Measurements from ENCODE around the gene PLD4.

PLD4 gene

DNA sequence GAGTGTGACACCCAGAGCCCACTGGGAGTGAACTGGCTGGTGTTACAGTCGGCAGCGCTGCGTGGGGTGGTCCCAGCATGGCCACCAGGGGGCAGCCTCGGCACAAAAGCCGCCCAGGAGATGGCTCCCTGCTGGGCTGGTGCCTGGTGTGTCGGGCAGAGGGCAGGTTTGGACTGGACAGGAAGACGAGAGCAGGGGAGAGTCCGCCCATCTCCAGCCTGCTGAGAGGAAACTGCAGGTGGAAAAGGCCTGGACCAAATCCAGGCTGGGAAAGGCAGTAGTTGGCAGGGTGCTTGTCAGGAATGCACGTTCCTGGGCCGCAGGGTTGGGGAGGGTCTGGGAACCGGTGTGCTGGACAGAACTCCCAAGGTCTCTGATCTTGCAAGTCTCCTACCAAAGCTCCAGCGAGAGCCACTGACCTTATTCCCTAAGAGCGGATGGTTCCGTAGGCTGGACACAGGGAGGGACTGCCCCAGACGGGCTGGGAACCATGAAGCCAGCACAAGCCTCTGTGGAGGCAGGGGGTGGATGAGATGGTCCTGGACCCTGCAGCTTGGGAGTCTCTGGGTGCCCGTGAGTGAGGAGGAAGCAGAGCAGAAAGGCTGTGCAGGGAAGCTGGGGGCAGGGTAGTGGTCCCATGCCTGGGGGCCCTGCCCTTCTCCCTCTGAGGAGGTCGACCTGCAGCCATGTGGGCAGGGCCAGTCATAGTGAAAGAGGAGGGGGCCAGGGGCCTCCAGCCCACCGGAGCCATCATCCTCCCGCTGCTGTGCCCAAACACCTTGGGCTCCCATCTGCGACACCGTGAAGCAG lies 51.7 kb downstream of the PLD4 start:
- Histone ChIP-seq H3K36me3 (ENCODE audit: insufficient read depth, low read length) (no peaks in the 10 kb centered on the region), H3K27me3 (ENCODE audit: insufficient read depth, low read length) (peaks cover 42% of the 10 kb centered on the region), H3K4me1 (ENCODE audit: insufficient read depth, low read length) (peaks cover 13% of the 10 kb centered on the region; the same call in 1 of the 2 replicates), H3K4me3 (ENCODE audit: low read length) (no peak overlapping the region), H3K9me3 (ENCODE audit: insufficient read depth, low read depth, low read length) (no peaks in the 10 kb centered on the region), H3K27ac (ENCODE audit: low read depth, low read length) (no peak overlapping the region), H3K9ac (ENCODE audit: low read depth, low read length) (no peak overlapping the region)
- WGBS, result 57% methylated on average over 21 of the region's 21 CpGs

DNA sequence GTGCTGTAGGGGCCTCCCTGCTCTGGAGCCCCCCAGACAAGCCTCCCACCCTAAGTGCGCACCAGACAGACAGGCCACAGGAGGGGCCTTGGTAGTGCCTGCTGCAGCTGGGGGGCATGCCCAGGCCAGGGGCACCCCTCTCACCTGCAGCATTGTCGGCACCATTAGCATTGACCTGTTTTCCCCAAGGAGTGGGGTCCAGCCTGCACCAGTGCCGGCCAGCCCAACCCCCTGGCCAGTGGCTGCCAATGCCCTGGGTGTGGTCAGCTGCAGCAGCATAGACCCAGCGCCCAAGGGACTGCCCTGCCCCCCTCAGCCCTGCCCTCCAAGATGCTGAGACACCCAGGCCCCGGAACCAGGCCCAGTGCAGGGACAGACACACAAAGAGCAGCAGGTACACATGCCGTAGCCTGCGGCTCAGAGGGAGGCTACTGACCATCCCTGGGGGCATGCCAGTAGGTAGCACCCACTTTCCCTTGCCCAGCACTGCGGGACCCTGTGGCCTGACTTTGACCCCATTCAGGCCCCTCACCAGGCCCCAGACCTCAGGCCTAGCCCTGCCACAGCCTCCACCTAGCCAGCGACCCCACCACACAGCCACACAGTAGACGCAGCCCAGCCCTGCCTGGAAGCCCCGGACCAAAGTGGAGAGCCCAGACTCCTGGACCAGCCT lies 52.5 kb downstream of the PLD4 start:
- H3K9me3 ChIP-seq (ENCODE audit: insufficient read depth, low read depth, low read length), result no peaks in the 10 kb centered on the region
- H3K4me3 ChIP-seq (ENCODE audit: low read length), result peak overlapping the region; percentile 45
- WGBS, result 66% methylated on average over 11 of the region's 11 CpGs
- H3K36me3 ChIP-seq (ENCODE audit: insufficient read depth, low read length), result no peaks in the 10 kb centered on the region
- H3K4me1 ChIP-seq (ENCODE audit: insufficient read depth, low read length), result peaks cover 13% of the 10 kb centered on the region; the same call in 1 of the 2 replicates
- H3K27me3 ChIP-seq (ENCODE audit: insufficient read depth, low read length), result peaks cover 43% of the 10 kb centered on the region
- H3K9ac ChIP-seq (ENCODE audit: low read depth, low read length), result no peak overlapping the region
- no peak overlapping the region for H3K27ac ChIP-seq (ENCODE audit: low read depth, low read length)

DNA sequence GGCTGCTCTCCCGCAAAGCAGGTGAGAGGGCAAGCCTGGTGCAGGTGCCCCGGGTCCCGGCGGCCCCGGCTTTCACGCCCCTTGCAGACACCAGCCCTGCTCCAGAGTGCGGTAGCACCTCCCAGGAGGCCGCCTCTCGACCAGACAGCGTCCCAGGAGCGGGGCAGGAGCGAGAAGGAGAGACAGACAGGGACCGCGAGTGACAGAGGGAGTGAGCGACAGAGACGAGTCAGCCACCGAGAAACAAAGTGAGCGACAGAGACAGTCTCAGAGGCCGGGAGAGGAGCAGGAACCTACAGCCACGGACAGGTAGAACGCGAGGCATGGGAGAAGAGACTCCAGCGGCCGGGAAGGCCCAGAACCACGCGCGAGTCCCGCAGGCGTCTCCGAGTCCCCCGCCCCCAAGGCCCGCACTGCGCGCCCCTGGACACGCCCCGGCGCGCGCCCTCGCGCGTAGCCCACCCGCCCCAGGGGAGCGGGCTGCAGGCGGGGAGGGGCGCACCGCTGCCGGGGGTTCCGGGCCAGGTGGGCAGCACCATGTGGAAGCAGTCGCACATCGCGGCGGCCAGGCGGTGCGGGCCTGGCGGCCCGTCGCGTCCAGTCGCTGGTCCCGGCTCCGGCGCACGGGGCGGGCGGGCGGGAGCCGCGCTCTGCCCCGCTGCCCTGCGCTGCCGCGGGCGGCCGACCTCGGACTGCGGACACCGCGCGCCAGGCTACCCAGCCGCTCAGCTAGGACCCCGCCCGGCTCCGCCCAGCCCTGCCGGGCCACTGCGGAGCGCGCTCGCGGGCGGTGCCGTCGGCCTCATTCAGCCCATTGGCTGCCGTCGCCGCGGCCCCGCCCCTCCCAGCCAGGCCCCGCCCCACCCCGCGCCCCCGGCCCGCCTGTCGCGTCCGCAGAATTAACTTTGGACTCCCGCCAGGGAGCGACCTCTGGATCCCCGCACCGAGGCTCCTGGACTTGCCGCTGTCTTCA lies 53.3 kb downstream of the PLD4 start, which contains the start of gene AHNAK2:
TSS of gene AHNAK2 (minus strand) at position 694 of the 973 bp plus-strand sequence. CDS start at position 557, 137 bp downstream.
- Histone ChIP-seq H3K9ac (ENCODE audit: low read depth, low read length) (no peak within 1 kb of the TSS), H3K4me1 (ENCODE audit: insufficient read depth, low read length) (peaks cover 10% of the 10 kb centered on the region; the same call in 1 of the 2 replicates), H3K4me3 (ENCODE audit: low read length) (peak within 1 kb of the TSS; percentile 50), H3K36me3 (ENCODE audit: insufficient read depth, low read length) (no peaks in the 10 kb centered on the region), H3K9me3 (ENCODE audit: insufficient read depth, low read depth, low read length) (no peaks in the 10 kb centered on the region), H3K27me3 (ENCODE audit: insufficient read depth, low read length) (peaks cover 46% of the 10 kb centered on the region), H3K27ac (ENCODE audit: low read depth, low read length) (no peak within 1 kb of the TSS)
- WGBS, result 3% methylated on average over 111 of the region's 111 CpGs

DNA sequence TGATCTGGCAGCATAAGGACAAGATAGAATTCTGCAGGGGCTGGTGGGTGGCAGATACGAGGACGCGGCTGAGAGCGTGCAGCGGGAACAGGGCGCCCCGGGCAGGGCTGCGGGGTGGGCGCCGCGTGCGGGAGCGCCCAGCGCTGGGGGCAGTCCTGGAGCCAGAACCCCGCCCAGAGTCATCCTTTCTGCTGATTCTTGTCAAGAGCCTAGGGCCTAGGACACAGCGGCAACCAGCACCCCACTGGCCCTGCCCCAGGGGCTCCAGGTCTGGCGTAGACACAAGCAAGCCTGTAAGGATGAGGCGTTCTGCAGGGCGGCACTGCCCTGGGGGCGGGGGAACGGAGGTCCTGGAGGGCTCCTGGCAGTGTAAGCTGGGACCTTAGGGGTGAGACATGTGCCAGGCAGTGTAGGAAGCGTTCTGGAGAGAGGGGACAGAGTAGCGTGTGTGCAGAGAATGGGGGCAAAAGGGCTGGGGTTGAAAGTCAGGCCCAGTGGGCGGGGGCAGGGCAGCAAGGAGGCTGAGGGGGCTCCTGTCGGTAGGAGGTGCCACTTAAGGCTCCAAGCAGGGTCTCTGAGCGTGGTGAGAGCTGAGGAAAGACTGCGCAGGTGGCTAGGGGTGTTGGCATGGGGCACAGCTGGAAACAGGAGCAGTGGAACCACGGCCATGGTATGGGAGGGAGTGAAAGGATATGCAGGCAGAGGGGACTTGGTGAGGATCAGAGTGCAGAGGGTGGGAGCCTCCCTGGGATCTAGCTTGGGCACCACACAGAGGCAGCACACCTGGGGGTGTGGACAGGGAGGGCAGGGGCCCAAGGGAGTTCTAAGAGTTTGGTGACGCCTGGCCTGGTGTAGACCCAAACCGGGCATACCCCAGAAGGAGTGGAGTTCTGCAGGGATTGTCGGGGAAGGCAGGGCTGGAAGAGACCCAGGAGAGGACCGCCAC lies 54.3 kb downstream of the PLD4 start:
- Histone ChIP-seq H3K36me3 (ENCODE audit: insufficient read depth, low read length) (no peaks in the 10 kb centered on the region), H3K27ac (ENCODE audit: low read depth, low read length) (no peak overlapping the region), H3K9me3 (ENCODE audit: insufficient read depth, low read depth, low read length) (no peaks in the 10 kb centered on the region), H3K4me1 (ENCODE audit: insufficient read depth, low read length) (0 out of 2 replicates have a peak, but pooled peaks cover 4% of the 10 kb centered on the region), H3K4me3 (ENCODE audit: low read length) (peak overlapping the region; percentile 50), H3K27me3 (ENCODE audit: insufficient read depth, low read length) (peaks cover 46% of the 10 kb centered on the region), H3K9ac (ENCODE audit: low read depth, low read length) (no peak overlapping the region)
- 38% methylated on average over 32 of the region's 32 CpGs for WGBS

DNA sequence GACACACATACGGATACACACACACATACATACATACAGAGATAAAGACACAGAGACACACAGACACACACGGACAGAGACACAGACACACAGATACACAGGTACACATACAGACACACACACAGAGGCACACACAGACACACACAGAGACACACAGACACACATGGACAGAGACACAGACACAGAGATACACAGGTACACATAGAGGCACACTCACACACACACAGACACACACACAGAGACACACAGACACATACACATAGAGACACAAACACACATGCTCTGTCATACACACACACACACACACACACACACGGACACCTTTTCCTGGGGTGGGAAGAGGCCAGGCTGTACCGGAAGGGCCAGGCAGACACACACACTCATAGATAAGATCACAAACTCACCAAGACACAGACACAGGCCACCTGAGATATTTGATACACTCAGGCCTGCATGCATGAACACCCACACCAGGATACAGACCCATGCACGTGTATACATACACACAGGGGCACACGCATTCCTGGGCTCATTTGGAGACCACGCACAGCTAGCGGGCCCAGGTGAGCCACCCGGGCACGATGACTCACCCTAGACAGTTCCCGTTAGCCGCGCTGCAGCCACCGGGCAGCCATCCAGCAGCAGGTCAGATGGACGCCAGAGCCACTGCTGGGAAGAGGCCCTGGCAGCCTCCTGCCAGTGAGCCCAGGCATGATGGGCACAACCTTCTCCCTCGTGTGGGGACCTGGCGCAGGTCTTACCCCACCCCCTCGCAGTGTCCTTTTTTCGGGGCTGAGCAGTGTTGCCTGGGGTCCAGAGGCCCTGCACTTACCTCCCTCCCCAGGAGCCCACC lies 55.3 kb downstream of the PLD4 start:
- Histone ChIP-seq H3K36me3 (ENCODE audit: insufficient read depth, low read length) (no peaks in the 10 kb centered on the region), H3K9me3 (ENCODE audit: insufficient read depth, low read depth, low read length) (no peaks in the 10 kb centered on the region), H3K27ac (ENCODE audit: low read depth, low read length) (no peak overlapping the region), H3K9ac (ENCODE audit: low read depth, low read length) (no peak overlapping the region), H3K4me1 (ENCODE audit: insufficient read depth, low read length) (0 out of 2 replicates have a peak, but pooled peaks cover 4% of the 10 kb centered on the region), H3K4me3 (ENCODE audit: low read length) (no peak overlapping the region), H3K27me3 (ENCODE audit: insufficient read depth, low read length) (peaks cover 46% of the 10 kb centered on the region)
- 90% methylated on average over 19 of the region's 19 CpGs for WGBS

DNA sequence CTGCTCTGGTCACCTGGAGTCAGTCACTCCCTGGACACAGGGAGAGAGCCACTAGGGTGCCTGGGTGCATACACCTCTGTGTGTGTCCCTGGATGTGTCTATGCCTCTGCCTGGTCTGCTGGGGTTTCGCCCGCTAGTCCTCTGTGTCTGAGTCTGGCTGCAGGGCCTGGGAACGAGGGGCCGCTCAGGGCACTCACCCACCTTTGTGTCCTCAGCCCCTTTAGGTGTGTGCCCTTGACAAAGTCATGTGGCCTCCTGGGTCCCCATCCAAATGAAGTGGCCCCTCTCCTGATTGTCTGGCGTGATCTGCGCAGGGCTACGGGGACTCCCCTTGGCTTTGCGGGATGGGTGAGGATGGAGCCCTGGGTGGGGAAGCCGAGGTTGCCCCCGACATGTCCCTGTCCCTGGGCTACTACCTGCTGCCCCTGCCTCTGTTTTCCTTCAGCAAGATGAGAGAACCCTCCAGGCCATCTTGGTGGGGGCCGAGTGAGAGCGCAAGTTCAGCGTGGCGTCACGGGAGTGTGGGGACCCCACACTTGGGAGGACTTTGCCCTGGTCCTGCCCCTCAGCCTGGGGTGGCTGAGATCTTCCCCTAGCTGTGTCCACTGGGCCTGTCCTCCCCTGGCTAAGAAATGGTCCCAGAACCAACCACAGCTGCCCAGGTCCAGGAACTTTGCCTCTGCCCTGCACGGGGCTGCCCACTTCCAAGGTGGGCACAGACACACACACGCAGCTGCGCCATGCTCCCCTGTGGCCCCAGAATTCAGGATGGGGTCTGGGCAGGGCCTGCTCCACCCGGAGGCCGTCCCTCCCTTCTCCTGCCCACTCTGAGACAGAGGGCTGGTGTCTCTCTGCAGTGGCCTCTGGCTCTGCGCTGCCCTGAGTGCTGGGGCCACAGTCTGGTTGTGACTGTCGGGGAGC lies 56.2 kb downstream of the PLD4 start:
- H3K9ac ChIP-seq (ENCODE audit: low read depth, low read length), result no peak overlapping the region
- no peaks in the 10 kb centered on the region for H3K36me3 ChIP-seq (ENCODE audit: insufficient read depth, low read length)
- peaks cover 46% of the 10 kb centered on the region for H3K27me3 ChIP-seq (ENCODE audit: insufficient read depth, low read length)
- no peak overlapping the region for H3K27ac ChIP-seq (ENCODE audit: low read depth, low read length)
- 0 out of 2 replicates have a peak, but pooled peaks cover 4% of the 10 kb centered on the region for H3K4me1 ChIP-seq (ENCODE audit: insufficient read depth, low read length)
- H3K4me3 ChIP-seq (ENCODE audit: low read length), result no peak overlapping the region
- 88% methylated on average over 22 of the region's 22 CpGs for WGBS
- no peaks in the 10 kb centered on the region for H3K9me3 ChIP-seq (ENCODE audit: insufficient read depth, low read depth, low read length)

DNA sequence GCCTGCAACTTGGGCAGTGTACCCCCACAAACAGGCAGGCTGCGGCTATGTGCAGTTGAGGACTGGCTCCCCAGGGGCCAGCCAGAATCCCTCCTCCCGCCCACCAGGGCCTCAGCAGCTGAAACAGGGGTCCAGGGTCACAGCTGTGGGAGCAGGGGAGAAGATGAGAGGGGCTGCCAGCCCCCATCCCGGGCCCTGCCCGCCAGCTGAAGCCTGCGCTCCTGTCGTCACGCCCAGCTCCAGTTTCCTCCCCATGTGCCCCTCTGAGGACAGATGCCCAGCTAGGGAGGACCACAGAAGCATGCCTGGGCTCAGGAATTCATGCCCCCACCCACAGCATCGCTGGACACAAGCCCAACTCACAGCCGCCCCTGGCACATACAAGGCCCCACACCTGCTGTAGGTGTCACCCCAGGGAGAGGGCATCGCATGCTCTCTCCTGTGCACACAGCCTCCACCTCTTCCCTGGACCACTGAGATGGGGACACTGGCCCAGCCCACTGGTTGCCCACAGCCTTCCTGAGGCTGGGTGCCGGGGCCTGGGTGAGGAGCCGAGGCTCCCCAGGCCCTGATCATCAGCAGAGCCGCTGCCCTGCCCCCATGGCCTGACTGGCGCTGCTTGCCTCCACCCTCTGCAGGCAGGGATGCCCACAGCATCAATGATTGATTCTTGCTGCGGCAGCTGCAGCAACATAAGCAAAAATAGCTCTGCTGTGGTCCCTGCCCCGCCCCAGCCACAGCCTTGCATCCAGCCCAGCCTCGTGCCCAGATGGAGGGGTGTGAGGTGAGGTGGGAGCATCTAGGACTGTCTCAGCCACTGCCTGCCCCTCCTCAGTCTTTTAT lies 57.2 kb downstream of the PLD4 start:
- Histone ChIP-seq H3K9ac (ENCODE audit: low read depth, low read length) (no peak overlapping the region), H3K27me3 (ENCODE audit: insufficient read depth, low read length) (peaks cover 38% of the 10 kb centered on the region), H3K9me3 (ENCODE audit: insufficient read depth, low read depth, low read length) (no peaks in the 10 kb centered on the region), H3K27ac (ENCODE audit: low read depth, low read length) (no peak overlapping the region), H3K4me1 (ENCODE audit: insufficient read depth, low read length) (peaks cover 4% of the 10 kb centered on the region; the same call in 1 of the 2 replicates), H3K4me3 (ENCODE audit: low read length) (no peak overlapping the region), H3K36me3 (ENCODE audit: insufficient read depth, low read length) (no peaks in the 10 kb centered on the region)
- 90% methylated on average over 17 of the region's 17 CpGs for WGBS

DNA sequence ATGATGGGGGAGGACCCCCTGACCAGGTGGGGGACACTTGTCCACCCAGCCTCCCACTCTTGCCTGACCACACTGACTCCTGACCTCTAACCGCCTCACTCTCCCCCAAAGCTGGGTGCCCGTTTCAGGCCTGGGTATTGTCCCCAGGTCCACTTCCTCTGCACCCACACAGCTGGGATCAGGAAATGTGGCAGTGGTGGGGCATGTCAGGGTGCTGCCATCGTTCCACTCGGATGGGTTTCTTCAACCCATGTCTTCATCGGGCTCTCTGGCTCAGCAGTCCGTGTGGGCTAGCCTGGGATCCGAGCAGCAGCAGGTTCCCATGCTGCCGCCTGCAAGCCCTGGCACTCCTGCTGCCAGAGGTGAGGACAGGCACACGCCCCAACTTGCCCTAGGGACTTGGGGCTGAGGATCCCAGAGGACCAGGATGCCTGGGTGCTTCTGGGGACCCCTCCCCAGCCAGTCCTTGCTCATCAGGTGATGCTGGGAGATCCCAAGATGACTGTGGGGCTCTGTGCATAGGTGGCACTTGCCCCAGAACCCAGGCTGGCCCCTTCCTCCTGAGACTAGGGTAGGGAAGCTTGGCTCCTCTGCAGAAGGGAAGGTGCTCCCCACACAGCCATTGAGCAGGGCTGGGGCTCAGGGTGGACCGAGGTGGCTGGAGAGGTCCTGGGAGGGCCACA lies 58.0 kb downstream of the PLD4 start:
- Histone ChIP-seq H3K27me3 (ENCODE audit: insufficient read depth, low read length) (peaks cover 31% of the 10 kb centered on the region), H3K27ac (ENCODE audit: low read depth, low read length) (no peak overlapping the region), H3K9me3 (ENCODE audit: insufficient read depth, low read depth, low read length) (no peaks in the 10 kb centered on the region), H3K4me1 (ENCODE audit: insufficient read depth, low read length) (peaks cover 4% of the 10 kb centered on the region; the same call in 1 of the 2 replicates), H3K9ac (ENCODE audit: low read depth, low read length) (no peak overlapping the region), H3K4me3 (ENCODE audit: low read length) (no peak overlapping the region), H3K36me3 (ENCODE audit: insufficient read depth, low read length) (no peaks in the 10 kb centered on the region)
- WGBS, result 87% methylated on average over 10 of the region's 10 CpGs

Measured in HUES64 (cell line).